Measurements from ENCODE around the gene CCSAP.

DNA sequence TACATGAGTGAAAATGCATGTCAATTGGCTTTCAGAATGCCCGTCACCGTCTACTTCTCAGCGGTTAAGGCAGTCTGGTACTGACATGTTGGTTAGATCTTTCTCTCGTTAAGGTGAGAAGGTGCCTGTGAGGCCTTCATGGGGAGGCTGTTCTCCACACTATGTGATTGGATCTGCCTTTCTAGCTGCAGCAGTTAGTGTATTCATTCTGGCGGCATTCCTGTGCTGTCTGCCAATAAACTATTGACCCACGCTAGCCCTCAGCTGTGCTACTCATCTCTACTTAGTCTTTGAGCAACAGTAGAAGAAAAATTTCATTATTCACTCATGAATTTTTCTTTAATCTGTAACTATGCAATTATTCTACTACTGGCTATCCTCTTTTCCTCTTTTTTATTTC, 32.0 kb downstream of the CCSAP start:
- TF ChIP-seq CTCF (IDR thresholded peaks at IDR 0.05) (no peak), POLR2A (IDR thresholded peaks at IDR 0.05) (no peak)
